Thyroid gland (tissue), 4 donors: ENCODE data around the gene ADAMTSL2.

ENCODE experiments used
- POLR2A ChIP-seq, 2 donors: fragments of 450-650 bp; IDR thresholded peaks; one replicate each; pipeline ENCODE4 v1.6.1; 2017; ENCODE audit warnings: antibody characterized with exemption in 2 of 2, mild to moderate bottlenecking in 2 of 2, moderate library complexity in 1 of 2
- TF ChIP-seq, protein P1 (sequence below), 6 experiments: fragments of 200-600 bp in 3 of 6; fragments of 450-650 bp in 3 of 6; sonication (generic) in 3 of 6; IDR thresholded peaks; one replicate each; pipeline ENCODE4 v1.5.1; 2016 to 2019; ENCODE audit warnings: antibody characterized with exemption in 6 of 6, mild to moderate bottlenecking in 2 of 6, inconsistent platforms in 1 of 6, moderate library complexity in 1 of 6

DNA sequence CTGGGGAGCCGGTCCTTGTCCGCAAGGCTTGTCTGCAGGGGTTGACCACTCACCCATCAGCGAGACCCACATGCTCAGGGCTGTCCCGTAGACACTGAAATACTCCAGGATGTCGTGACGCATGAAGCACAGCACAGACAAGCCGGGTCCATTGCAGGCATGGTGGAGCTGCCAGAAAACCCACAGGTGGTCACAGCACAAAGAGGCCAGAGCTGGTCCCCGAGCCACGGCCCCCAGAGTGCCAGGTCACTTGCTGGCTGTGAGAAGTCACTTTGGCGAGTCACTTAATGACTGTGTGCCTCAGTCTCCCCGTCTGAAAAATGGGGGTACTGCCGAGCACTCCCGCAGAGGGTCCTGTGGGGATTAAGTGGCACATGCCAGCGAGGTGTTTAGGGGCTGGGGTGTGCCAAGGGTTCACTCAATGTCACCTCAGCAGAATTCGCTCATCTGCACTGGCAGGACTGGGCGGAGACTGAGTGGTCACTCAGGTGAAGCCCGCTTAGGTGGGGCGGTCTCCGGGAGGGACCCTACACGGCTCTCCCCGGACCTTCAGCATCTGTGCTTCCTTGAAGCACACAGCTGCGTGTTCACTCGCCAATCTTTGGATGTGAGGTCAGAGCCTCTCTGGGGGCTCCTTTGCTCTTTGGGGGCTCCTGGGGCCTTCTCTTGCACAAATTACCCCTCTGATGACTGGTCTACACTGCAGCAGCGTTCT, 14.2 kb upstream of the ADAMTSL2 start:
- TF ChIP-seq, protein P1, sequence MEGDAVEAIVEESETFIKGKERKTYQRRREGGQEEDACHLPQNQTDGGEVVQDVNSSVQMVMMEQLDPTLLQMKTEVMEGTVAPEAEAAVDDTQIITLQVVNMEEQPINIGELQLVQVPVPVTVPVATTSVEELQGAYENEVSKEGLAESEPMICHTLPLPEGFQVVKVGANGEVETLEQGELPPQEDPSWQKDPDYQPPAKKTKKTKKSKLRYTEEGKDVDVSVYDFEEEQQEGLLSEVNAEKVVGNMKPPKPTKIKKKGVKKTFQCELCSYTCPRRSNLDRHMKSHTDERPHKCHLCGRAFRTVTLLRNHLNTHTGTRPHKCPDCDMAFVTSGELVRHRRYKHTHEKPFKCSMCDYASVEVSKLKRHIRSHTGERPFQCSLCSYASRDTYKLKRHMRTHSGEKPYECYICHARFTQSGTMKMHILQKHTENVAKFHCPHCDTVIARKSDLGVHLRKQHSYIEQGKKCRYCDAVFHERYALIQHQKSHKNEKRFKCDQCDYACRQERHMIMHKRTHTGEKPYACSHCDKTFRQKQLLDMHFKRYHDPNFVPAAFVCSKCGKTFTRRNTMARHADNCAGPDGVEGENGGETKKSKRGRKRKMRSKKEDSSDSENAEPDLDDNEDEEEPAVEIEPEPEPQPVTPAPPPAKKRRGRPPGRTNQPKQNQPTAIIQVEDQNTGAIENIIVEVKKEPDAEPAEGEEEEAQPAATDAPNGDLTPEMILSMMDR (IDR thresholded peaks at IDR 0.05): no peak
- no peak for TF ChIP-seq POLR2A (IDR thresholded peaks at IDR 0.05)
